K562 (cell line): ENCODE measurements around the gene RAP1A. TPM values are rescaled to one million over a fixed set of nuclear protein-coding genes. Genes with fewer than 3 reads are reported as not detected.

Experiments used
- EZH2 ChIP-seq: IDR thresholded peaks from 2 replicates; pipeline ENCODE4 v1.6.1; 2012; ENCODE audit warnings: low read depth, mild to moderate bottlenecking, inconsistent platforms, low read length, borderline replicate concordance
- FOXJ2 ChIP-seq: fragments of 200-800 bp; sonication (Bioruptor generic); IDR thresholded peaks from 2 replicates; pipeline ENCODE4 v1.6.1; 2016; ENCODE audit warnings: missing genetic modification characterization, missing compliant biosample characterization
- FOXP1 ChIP-seq: sonication (generic); formaldehyde crosslinking; IDR thresholded peaks from 2 replicates; pipeline ENCODE4 v1.8.0; 2022; ENCODE audit warnings: mild to moderate bottlenecking, missing genetic modification reagents
- JUN ChIP-seq, 2 experiments: sonication (generic) in 1 of 2; formaldehyde crosslinking in 1 of 2; IDR thresholded peaks; 2 replicates each; pipeline versions ENCODE4 v1.6.1 to v1.8.0; 2012 to 2022; ENCODE audit warnings: borderline replicate concordance in 2 of 2, mild to moderate bottlenecking in 2 of 2, improper control_type of control experiment in 1 of 2, low read depth in 1 of 2, low read length in 1 of 2, missing genetic modification reagents in 1 of 2
- KAT7 ChIP-seq: sonication (generic); formaldehyde crosslinking; IDR thresholded peaks from 2 replicates; pipeline ENCODE4 v1.8.0; 2022; ENCODE audit warnings: missing genetic modification reagents, mild to moderate bottlenecking, borderline replicate concordance
- NFYB ChIP-seq: IDR thresholded peaks from 2 replicates; pipeline ENCODE4 v1.6.1; 2011; ENCODE audit warnings: mild to moderate bottlenecking, moderate library complexity; ENCODE audit not compliant: insufficient read length; ENCODE audit errors: extremely low read depth
- NR2C2 ChIP-seq, 2 experiments: fragments of 200-800 bp in 1 of 2; sonication (Bioruptor generic) in 1 of 2; sonication (generic) in 1 of 2; formaldehyde crosslinking in 1 of 2; IDR thresholded peaks; 2 replicates each; pipeline versions ENCODE4 v1.6.1 to v1.8.0; 2016 to 2022; ENCODE audit warnings: mild to moderate bottlenecking in 1 of 2, missing compliant biosample characterization in 1 of 2, missing genetic modification characterization in 1 of 2, missing genetic modification reagents in 1 of 2
- PRPF4 ChIP-seq: fragments of 200-400 bp; formaldehyde crosslinking; IDR thresholded peaks from one replicate; pipeline ENCODE4 v1.6.1; 2017; ENCODE audit warnings: low read length, low read depth, mild to moderate bottlenecking; ENCODE audit not compliant: insufficient read depth, poor library complexity, severe bottlenecking
- RBM34 ChIP-seq: fragments of 200-400 bp; formaldehyde crosslinking; IDR thresholded peaks from 2 replicates; pipeline ENCODE4 v1.6.1; 2018; ENCODE audit warnings: low read length, borderline replicate concordance; ENCODE audit not compliant: insufficient read depth
- RNF2 ChIP-seq: sonication (generic); IDR thresholded peaks from 2 replicates; pipeline ENCODE4 v1.6.1; 2016
- SAFB2 ChIP-seq: fragments of 200-400 bp; formaldehyde crosslinking; IDR thresholded peaks from 2 replicates; pipeline ENCODE4 v1.6.1; 2018; ENCODE audit warnings: borderline replicate concordance, low read length, low read depth, moderate library complexity; ENCODE audit not compliant: severe bottlenecking
- SIX5 ChIP-seq, 2 experiments: IDR thresholded peaks; 2 replicates each; pipeline ENCODE4 v1.6.1; 2011; ENCODE audit warnings: low read length in 2 of 2, borderline replicate concordance in 1 of 2, low read depth in 1 of 2, mild to moderate bottlenecking in 1 of 2, moderate library complexity in 1 of 2; ENCODE audit not compliant: insufficient read depth in 1 of 2
- SMAD4 ChIP-seq: fragments of 250-450 bp; sonication (Bioruptor Pico); conservative IDR thresholded peaks from 2 replicates; pipeline ENCODE4 v1.8.0; 2021; ENCODE audit warnings: inconsistent platforms, mild to moderate bottlenecking, moderate library complexity
- SREBF2 ChIP-seq: sonication (generic); formaldehyde crosslinking; IDR thresholded peaks from 2 replicates; pipeline ENCODE4 v1.4.0; 2020; ENCODE audit warnings: mild to moderate bottlenecking, missing genetic modification reagents
- TEAD1 ChIP-seq, 2 experiments: fragments of 450-650 bp in 1 of 2; sonication (generic) in 1 of 2; formaldehyde crosslinking; IDR thresholded peaks; 2 replicates each; pipeline versions ENCODE4 v1.4.0 to v1.8.0; 2020 to 2022; ENCODE audit warnings: mild to moderate bottlenecking in 2 of 2, missing genetic modification reagents in 1 of 2
- ZNF436 ChIP-seq: fragments of 250-450, 450-650 bp; sonication (Bioruptor Pico); formaldehyde crosslinking; IDR thresholded peaks from 2 replicates; pipeline ENCODE4 v1.7.0; 2020; ENCODE audit warnings: mild to moderate bottlenecking
- polyA plus RNA-seq, 8 experiments: library from polyadenylated mRNA; depleted of rRNA in 4 of 8; stranded (reverse) in 5 of 8; unstranded in 3 of 8; fragments of >200 nt; fragmentation: Nextera tagmentation in 2 of 8; fragmentation: Illumina TruSeq in 1 of 8; extraction: Ambion mirVana in 2 of 8; extraction: Trizol in 1 of 8; gene quantifications; 2 replicates each; pipeline versions ENCODE4 v1.2.1 to v1.2.3, GENCODE V29; 2011 to 2014; ENCODE audit warnings: inconsistent platforms in 1 of 8, missing spikeins in 1 of 8
- total RNA-seq, 7 experiments: library from RNA; depleted of rRNA in 6 of 7; stranded (reverse); fragments of >200 nt in 6 of 7; fragmentation: Illumina TruSeq in 2 of 7; extraction: Trizol in 2 of 7; gene quantifications; 2 replicates each; pipeline versions ENCODE4 v1.2.1 to v1.2.3, GENCODE V29; 2011 to 2021; ENCODE audit warnings: low replicate concordance in 1 of 7
- TF ChIP-seq, protein P1 (sequence below): fragments of 250-450 bp; sonication (Bioruptor Pico); IDR thresholded peaks from 2 replicates; pipeline ENCODE4 v1.5.0; 2021
- TF ChIP-seq, protein P2 (sequence below): sonication (generic); formaldehyde crosslinking; IDR thresholded peaks from 2 replicates; pipeline ENCODE4 v1.8.0; 2022; ENCODE audit warnings: mild to moderate bottlenecking, missing genetic modification reagents, borderline replicate concordance
- TF ChIP-seq, protein P3 (sequence below): fragments of 250-450 bp; sonication (Bioruptor Pico); IDR thresholded peaks from 2 replicates; pipeline ENCODE4 v1.8.0; 2021; ENCODE audit warnings: mild to moderate bottlenecking, moderate library complexity
- TF ChIP-seq, protein P4 (sequence below): fragments of 450-650 bp; formaldehyde crosslinking; IDR thresholded peaks from 2 replicates; pipeline ENCODE4 v1.4.0; 2022; ENCODE audit warnings: mild to moderate bottlenecking, moderate library complexity

The RAP1A gene
- total and polyA plus RNA-seq, 9 of the 15 experiments (the other 6 are each of a cell fraction or from before 2014, with no cell fraction given): 13.4 to 86.2 (median 32.5) TPM

DNA sequence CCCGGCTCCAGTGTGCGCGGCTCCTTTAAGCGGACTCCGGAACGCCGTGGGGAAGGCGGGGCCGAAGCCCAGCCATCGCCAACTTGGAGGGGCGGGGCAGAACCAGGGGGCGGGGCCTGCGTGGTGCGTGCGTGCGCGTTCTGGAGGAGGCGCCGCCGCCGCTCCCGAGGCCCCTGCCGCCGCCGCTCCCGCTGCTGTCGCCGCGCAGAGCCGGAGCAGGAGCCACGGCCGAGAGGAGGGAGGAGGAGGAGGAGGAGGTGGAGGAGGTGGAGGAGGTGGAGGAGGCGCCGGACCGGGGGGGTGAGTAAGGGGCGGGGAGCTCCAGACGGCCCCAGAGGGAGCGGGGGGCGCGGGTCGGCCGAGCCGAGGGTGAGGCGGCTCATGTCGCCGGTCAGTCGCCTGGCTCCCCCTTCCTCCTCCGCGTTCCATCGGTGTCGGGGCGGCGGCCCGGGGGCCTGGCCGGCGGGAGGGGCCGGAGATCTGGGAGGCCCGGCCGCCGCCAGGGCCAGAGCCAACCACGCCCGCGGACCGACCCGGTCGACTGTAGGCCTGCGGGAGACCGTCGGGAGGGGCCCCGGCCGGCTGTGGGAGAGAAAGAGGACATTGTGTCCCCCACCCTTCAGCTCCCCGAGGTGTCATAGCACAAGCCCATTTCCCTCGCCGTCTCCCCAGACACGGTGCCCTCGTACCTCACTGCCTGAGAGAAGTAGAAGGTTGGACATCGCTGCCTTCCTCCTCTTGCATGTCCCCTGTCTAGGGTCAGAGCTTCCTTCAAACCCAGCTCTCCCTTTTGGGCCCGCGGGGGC, at the start of gene RAP1A (continued):
- TF ChIP-seq RBM34: no peak
- TF ChIP-seq JUN (IDR thresholded peaks at IDR 0.05; ENCODE audit: borderline replicate concordance, low read depth, low read length): no peak
- 0 out of 2 replicates have a peak, but pooled peaks have one; percentile 67 for TF ChIP-seq JUN (CRISPR knock-in tag; IDR thresholded peaks at IDR 0.05; ENCODE audit: borderline replicate concordance)
- TF ChIP-seq NFYB: no peak
- TF ChIP-seq, protein P1, sequence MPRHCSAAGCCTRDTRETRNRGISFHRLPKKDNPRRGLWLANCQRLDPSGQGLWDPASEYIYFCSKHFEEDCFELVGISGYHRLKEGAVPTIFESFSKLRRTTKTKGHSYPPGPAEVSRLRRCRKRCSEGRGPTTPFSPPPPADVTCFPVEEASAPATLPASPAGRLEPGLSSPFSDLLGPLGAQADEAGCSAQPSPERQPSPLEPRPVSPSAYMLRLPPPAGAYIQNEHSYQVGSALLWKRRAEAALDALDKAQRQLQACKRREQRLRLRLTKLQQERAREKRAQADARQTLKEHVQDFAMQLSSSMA (CRISPR knock-in tag): no peak
- no peak for TF ChIP-seq SREBF2 (CRISPR knock-in tag)
- TF ChIP-seq, protein P2, sequence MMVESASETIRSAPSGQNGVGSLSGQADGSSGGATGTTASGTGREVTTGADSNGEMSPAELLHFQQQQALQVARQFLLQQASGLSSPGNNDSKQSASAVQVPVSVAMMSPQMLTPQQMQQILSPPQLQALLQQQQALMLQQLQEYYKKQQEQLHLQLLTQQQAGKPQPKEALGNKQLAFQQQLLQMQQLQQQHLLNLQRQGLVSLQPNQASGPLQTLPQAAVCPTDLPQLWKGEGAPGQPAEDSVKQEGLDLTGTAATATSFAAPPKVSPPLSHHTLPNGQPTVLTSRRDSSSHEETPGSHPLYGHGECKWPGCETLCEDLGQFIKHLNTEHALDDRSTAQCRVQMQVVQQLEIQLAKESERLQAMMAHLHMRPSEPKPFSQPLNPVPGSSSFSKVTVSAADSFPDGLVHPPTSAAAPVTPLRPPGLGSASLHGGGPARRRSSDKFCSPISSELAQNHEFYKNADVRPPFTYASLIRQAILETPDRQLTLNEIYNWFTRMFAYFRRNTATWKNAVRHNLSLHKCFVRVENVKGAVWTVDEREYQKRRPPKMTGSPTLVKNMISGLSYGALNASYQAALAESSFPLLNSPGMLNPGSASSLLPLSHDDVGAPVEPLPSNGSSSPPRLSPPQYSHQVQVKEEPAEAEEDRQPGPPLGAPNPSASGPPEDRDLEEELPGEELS: no peak
- TF ChIP-seq RNF2: peak; percentile 52; the same call in 1 of the 2 replicates
- TF ChIP-seq SMAD4 (CRISPR knock-in tag): no peak; the same call in none of the 2 replicates
- no peak for TF ChIP-seq EZH2
- TF ChIP-seq FOXJ2 (tag): no peak
- no peak for TF ChIP-seq PRPF4
- no peak for TF ChIP-seq ZNF436 (CRISPR knock-in tag)
- TF ChIP-seq SIX5 (IDR thresholded peaks at IDR 0.05; ENCODE audit: borderline replicate concordance in 1 of 2, insufficient read depth in 1 of 2, low read depth in 1 of 2, low read length in 2 of 2): no peak
- TF ChIP-seq SAFB2: no peak
- TF ChIP-seq TEAD1 (CRISPR knock-in tag; IDR thresholded peaks at IDR 0.05): no peak; a peak in 1 of 4 replicates
- no peak for TF ChIP-seq NR2C2 (CRISPR knock-in tag; IDR thresholded peaks at IDR 0.05)
- no peak for TF ChIP-seq NR2C2 (tag; IDR thresholded peaks at IDR 0.05)
- TF ChIP-seq, protein P3, sequence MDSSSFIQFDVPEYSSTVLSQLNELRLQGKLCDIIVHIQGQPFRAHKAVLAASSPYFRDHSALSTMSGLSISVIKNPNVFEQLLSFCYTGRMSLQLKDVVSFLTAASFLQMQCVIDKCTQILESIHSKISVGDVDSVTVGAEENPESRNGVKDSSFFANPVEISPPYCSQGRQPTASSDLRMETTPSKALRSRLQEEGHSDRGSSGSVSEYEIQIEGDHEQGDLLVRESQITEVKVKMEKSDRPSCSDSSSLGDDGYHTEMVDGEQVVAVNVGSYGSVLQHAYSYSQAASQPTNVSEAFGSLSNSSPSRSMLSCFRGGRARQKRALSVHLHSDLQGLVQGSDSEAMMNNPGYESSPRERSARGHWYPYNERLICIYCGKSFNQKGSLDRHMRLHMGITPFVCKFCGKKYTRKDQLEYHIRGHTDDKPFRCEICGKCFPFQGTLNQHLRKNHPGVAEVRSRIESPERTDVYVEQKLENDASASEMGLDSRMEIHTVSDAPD (CRISPR knock-in tag): no peak
- TF ChIP-seq FOXP1 (CRISPR knock-in tag): no peak
- TF ChIP-seq, protein P4, sequence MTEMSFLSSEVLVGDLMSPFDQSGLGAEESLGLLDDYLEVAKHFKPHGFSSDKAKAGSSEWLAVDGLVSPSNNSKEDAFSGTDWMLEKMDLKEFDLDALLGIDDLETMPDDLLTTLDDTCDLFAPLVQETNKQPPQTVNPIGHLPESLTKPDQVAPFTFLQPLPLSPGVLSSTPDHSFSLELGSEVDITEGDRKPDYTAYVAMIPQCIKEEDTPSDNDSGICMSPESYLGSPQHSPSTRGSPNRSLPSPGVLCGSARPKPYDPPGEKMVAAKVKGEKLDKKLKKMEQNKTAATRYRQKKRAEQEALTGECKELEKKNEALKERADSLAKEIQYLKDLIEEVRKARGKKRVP: peak; percentile 60; the same call in 1 of the 2 replicates
- 0 out of 2 replicates have a peak, but pooled peaks have one; percentile 39 for TF ChIP-seq KAT7 (CRISPR knock-in tag)
